GM12872 (cell line): Measurements from ENCODE around the gene MYO1E.
A peak's percentile ranks its signal among the peaks of the same experiment; 100 is the strongest.

Experiments used
- TF ChIP-seq, protein P1 (sequence below): IDR thresholded peaks from 3 replicates; pipeline ENCODE4 v1.5.1; 2011; ENCODE audit warnings: low read depth, mild to moderate bottlenecking, low read length, moderate library complexity; ENCODE audit not compliant: insufficient read depth

MYO1E gene

DNA sequence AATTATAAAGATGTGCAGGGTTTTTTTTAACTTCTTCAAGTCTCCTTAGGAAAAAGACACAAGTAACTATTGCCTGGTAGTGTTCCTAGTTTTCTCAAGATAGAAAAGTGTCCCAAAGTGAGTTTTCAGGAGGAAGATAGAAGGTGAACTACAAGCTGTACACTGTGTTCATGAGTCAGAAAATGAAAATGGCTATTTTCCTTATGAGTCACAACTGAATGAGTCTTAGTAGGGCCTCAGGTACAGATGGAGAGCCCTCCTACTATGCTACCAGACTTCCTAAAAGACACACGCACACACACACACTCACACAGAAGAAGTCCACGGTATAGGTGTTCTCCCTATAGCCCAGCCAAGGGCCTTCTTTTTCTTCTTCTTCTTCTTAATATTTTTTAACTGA, 3.1 kb downstream of the MYO1E start:
- TF ChIP-seq, protein P1, sequence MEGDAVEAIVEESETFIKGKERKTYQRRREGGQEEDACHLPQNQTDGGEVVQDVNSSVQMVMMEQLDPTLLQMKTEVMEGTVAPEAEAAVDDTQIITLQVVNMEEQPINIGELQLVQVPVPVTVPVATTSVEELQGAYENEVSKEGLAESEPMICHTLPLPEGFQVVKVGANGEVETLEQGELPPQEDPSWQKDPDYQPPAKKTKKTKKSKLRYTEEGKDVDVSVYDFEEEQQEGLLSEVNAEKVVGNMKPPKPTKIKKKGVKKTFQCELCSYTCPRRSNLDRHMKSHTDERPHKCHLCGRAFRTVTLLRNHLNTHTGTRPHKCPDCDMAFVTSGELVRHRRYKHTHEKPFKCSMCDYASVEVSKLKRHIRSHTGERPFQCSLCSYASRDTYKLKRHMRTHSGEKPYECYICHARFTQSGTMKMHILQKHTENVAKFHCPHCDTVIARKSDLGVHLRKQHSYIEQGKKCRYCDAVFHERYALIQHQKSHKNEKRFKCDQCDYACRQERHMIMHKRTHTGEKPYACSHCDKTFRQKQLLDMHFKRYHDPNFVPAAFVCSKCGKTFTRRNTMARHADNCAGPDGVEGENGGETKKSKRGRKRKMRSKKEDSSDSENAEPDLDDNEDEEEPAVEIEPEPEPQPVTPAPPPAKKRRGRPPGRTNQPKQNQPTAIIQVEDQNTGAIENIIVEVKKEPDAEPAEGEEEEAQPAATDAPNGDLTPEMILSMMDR = no peak

DNA sequence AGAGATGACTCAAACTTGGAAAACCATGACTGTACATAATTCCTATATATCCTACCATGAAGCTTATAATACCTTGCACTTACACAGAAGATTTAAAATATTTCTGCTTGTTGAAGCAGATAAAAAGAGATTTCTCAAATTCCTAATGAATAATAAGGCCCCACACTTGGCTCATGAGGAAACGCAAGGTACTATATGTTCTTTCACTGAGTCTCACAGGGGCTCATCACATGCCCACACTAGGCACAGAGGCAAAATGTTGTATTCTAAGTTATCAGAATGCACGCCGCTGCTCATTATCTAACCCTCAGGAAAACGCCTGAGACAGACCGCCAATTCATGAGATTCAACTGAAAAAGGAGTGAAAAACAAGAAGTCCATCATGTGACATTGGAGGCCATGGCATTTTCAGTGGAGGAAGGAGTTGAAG, 5.6 kb downstream of the MYO1E start:
- TF ChIP-seq, protein P1 = no peak

DNA sequence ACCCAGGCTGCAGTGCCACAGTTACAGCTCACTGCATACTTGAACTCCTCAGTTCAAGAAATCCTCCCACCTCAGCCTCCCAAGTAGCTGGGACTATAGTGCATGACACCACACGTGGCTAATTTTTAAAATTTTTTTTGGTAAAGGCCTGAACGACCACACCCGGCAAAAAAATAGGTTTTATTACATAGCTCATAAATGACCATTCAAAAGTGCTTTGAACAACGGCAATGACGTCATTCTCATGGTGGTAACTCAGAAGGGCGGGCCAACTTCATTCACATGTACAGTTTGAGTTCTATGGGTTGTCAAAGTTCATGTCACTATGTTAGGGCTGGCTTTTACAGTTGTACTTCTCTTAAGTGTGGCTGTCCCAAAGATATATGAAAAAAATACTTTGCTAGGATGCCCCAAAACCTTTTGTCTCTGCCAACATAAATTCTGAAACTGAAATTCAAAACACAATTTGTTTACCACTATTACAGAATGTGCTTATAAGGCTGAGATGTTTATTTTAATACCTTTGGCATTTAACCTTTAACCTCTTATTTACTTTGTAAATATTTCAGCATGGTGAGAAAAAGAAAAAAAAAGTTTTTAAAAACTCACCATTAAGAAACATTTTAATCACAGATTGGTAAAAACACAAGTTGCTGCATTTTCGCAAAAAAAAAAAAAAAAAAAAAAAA, 6.2 kb downstream of the MYO1E start:
- TF ChIP-seq, protein P1 = no peak

DNA sequence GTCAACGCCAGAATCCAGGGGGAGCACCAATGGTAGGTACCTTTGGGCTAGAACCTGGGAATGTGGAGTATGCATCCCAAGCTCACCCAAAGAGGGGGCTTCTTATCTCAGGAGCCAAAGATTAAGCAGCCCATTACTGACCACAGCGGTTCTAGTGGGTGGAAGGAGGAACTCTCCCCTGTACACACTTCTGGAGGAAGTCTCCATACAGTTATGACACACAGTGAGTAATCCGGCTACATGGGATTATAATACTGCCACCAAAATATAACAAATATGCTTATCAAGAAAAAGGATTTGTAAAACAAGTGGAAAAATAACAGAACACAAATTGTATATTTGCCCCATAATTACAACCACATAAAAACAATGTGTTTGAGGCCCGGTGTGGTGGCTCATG, 8.4 kb downstream of the MYO1E start:
- TF ChIP-seq, protein P1 = no peak

DNA sequence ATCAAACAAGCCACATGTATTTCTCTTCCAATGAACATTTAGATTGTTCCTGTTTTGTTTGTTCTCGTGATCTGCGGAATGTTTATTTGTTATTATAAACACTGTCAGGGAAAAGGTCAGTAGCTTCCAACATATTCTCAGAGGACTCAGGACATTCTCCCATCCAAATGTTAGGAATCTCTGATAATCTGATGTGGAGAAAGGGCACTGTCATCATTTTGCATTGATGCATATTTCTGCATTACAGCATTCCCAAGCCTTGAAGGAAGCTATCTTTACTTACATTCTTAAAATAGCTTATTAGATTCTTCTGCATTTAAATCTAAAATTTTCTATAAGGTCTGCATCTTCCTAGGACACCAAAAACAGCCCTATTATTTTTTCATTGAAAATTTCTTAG, 10.3 kb downstream of the MYO1E start:
- TF ChIP-seq, protein P1 = no peak

DNA sequence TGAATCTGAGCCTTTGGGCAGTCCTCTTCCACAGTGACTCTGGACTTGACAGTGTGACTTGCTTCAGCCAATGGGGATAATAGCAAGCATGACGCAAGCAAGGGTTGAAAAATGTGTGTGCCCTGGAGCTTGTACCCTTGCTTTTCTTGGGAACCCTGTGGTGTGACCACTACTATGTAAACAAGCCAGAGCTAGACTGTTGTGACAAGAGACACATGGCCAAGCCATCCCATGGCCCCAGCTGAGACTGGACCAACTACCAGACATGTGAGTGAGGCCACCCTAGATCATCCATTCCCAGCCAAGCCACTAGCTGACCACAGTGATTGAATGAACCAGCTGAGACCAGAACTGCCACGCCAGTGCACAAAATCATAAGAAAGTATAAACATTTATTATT, 11.8 kb downstream of the MYO1E start:
- TF ChIP-seq, protein P1 = no peak

DNA sequence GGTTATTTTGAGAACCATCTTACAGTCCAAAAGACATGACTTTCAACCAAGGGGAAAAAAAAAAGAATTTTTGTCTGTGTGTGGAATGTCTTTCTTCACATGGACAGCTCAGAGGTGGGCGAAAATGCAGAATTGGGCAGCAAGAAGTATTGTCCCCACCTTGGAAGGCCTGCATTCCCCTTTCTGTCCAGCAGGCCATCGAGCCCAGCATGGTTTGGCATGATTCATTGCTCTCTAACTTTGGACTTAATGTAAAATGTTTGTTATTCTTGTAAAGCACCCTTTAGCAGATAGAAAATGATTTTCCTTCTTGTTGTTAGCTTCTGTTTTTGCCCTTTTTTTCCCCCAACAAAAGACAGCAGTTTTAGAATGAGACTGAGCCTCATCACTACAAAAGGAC, 12.4 kb downstream of the MYO1E start:
- TF ChIP-seq, protein P1 = peak; percentile 51; the same call in 2 of the 3 replicates
